ENCODE measurements around the gene WNK1. TPM values are rescaled to one million over a fixed set of nuclear protein-coding genes. Genes with fewer than 3 reads are reported as not detected.

Gene WNK1
- total and polyA plus RNA-seq, 2 of the 8 experiments (the other 6 are each of a cell fraction or from before 2014, with no cell fraction given), result 88.2 to 157 TPM

- TF ChIP-seq MAFK (IDR thresholded peaks at IDR 0.05; ENCODE audit: low read depth, low read length) (no peak), TEAD4 (IDR thresholded peaks at IDR 0.05; ENCODE audit: low read depth, low read length) (no peak), JUND (IDR thresholded peaks at IDR 0.05; ENCODE audit: low read length) (no peak), YY1 (IDR thresholded peaks at IDR 0.05; ENCODE audit: low read depth, low read length) (no peak), TAF7 (optimal IDR thresholded peaks at IDR 0.05; ENCODE audit: borderline replicate concordance, low read depth, low read length) (no peak), ZNF274 (IDR thresholded peaks at IDR 0.05; ENCODE audit: borderline replicate concordance, extremely low read depth, low read length) (no peak), KDM5A (IDR thresholded peaks at IDR 0.05; ENCODE audit: low read length) (no peak), CREB1 (IDR thresholded peaks at IDR 0.05) (no peak), RBBP5 (IDR thresholded peaks at IDR 0.05; ENCODE audit: borderline replicate concordance, low read depth, low read length) (no peak)
Measured at GRCh38 chr12:772056-772697, 19.8 kb downstream of the WNK1 start (continued).

Data from H1 (cell line).